GM12891 (cell line): ENCODE data around the gene ATL1.
A peak's percentile ranks its signal among the peaks of the same experiment; 100 is the strongest.

Source experiments
- POLR2A ChIP-seq: IDR thresholded peaks from 2 replicates; pipeline ENCODE4 v1.6.1; 2011; ENCODE audit warnings: low read depth, low read length, control low read depth
- POLR2AphosphoS5 ChIP-seq: IDR thresholded peaks from 2 replicates; pipeline ENCODE4 v1.6.1; 2011; ENCODE audit warnings: low read depth, low read length, control low read depth
- POU2F2 ChIP-seq: IDR thresholded peaks from 2 replicates; pipeline ENCODE4 v1.6.1; 2011; ENCODE audit warnings: low read depth, mild to moderate bottlenecking, control low read depth, low read length, moderate library complexity
- TAF1 ChIP-seq: IDR thresholded peaks from 2 replicates; pipeline ENCODE4 v1.6.1; 2011; ENCODE audit warnings: low read depth, low read length, control low read depth

DNA sequence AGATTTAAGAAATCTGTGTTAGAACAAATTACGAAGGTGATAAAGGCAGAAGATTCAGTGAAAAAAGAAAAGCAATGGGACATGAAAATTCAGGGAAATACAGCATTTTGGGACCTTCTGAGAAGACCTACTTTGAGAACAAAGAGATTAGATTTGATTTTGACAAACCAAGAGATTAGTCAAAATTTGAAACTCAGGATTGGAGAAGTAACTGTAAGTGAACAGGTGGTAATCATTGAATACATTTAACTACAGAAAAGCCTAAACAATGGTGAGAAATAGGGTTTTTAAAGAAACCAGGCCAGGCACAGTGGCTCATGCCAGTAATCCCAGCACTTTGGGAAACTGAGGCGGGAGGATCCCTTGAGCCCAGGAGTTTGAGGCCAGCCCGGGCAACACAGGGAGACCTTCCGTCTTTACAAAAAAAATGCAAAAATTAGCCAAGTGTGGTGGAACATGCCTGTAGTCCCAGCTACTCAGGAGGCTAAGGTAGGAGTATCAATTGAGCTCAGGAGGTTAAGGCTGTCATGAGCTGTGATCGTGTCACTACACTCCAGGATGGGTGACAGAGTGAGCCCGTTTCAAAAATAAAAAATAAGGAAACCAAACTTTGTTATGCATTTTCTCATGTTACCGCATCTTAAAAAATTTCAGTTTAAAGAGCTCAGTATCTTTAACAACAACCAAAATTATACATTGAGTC lies 117.0 kb downstream of the ATL1 start:
- no peak for TF ChIP-seq POLR2A
- peak; percentile 32; the same call in 1 of the 2 replicates for TF ChIP-seq POU2F2
- no peak for TF ChIP-seq TAF1
- no peak for TF ChIP-seq POLR2AphosphoS5
